ENCODE data around the gene WNT1. TPM values are rescaled to one million over a fixed set of nuclear protein-coding genes. Genes with fewer than 3 reads are reported as not detected.

The WNT1 gene
- polyA plus RNA-seq, 1 donor from 2014 or later: not detected

GRCh38 chr12:49021292-49021915 lies 43.3 kb downstream of the WNT1 start:
- Histone ChIP-seq H3K4me3 (ENCODE audit: low read length) (no peak overlapping the region), H2AFZ (ENCODE audit: low read depth, low read length) (no peak overlapping the region), H3K9me3 (ENCODE audit: low read length) (no peaks in the 10 kb centered on the region), H3K9me2 (ENCODE audit: insufficient read depth, low read length) (no peaks in the 10 kb centered on the region), H3K79me2 (replicated peaks; ENCODE audit: insufficient read depth, low read length) (no peaks in the 10 kb centered on the region), H3K4me2 (ENCODE audit: low read length) (no peak overlapping the region), H3K27ac (ENCODE audit: low read length) (no peak overlapping the region), H3K36me3 (ENCODE audit: insufficient read depth, low read length) (no peaks in the 10 kb centered on the region), H3K9ac (ENCODE audit: low read length) (no peak overlapping the region), H3F3A (ENCODE audit: insufficient read depth, low read length, poor library complexity, severe bottlenecking) (peaks cover 3% of the 10 kb centered on the region), H3K27me3 (ENCODE audit: insufficient read depth, low read depth, low read length) (no peaks in the 10 kb centered on the region), H4K20me1 (ENCODE audit: insufficient read depth) (no peaks in the 10 kb centered on the region)
- no peak for TF ChIP-seq MXI1 (conservative IDR thresholded peaks at IDR 0.05; ENCODE audit: poor library complexity, severe bottlenecking)

- Histone ChIP-seq H3K27me3 (ENCODE audit: insufficient read depth, low read depth, low read length) (no peaks in the 10 kb centered on the region), H3K4me3 (ENCODE audit: low read length) (no peak overlapping the region), H3F3A (ENCODE audit: insufficient read depth, low read length, poor library complexity, severe bottlenecking) (peaks cover under 1% of the 10 kb centered on the region), H2AFZ (ENCODE audit: low read depth, low read length) (no peak overlapping the region), H3K9me2 (ENCODE audit: insufficient read depth, low read length) (no peaks in the 10 kb centered on the region), H3K79me2 (replicated peaks; ENCODE audit: insufficient read depth, low read length) (no peaks in the 10 kb centered on the region), H3K9ac (ENCODE audit: low read length) (no peak overlapping the region), H3K4me2 (ENCODE audit: low read length) (no peak overlapping the region), H4K20me1 (ENCODE audit: insufficient read depth) (no peaks in the 10 kb centered on the region), H3K9me3 (ENCODE audit: low read length) (no peaks in the 10 kb centered on the region), H3K27ac (ENCODE audit: low read length) (no peak overlapping the region), H3K36me3 (ENCODE audit: insufficient read depth, low read length) (no peaks in the 10 kb centered on the region)
- TF ChIP-seq POLR2AphosphoS5 (IDR thresholded peaks at IDR 0.05): no peak
- no peak for TF ChIP-seq TAF1 (IDR thresholded peaks at IDR 0.05; ENCODE audit: low read depth)
- TF ChIP-seq CTCF (IDR thresholded peaks at IDR 0.05; ENCODE audit: poor library complexity, severe bottlenecking): no peak
- no peak for TF ChIP-seq SMC3 (conservative IDR thresholded peaks at IDR 0.05; ENCODE audit: poor library complexity)
- no peak for TF ChIP-seq RAD21 (conservative IDR thresholded peaks at IDR 0.05)
Observed at GRCh38 chr12:49022558-49023178, 44.5 kb downstream of the WNT1 start.

- Histone ChIP-seq H3F3A (ENCODE audit: insufficient read depth, low read length, poor library complexity, severe bottlenecking) (no peaks in the 10 kb centered on the region), H4K20me1 (ENCODE audit: insufficient read depth) (no peaks in the 10 kb centered on the region), H3K9me2 (ENCODE audit: insufficient read depth, low read length) (no peaks in the 10 kb centered on the region), H2AFZ (ENCODE audit: low read depth, low read length) (no peak overlapping the region), H3K36me3 (ENCODE audit: insufficient read depth, low read length) (no peaks in the 10 kb centered on the region), H3K9ac (ENCODE audit: low read length) (no peak overlapping the region), H3K79me2 (replicated peaks; ENCODE audit: insufficient read depth, low read length) (no peaks in the 10 kb centered on the region), H3K4me3 (ENCODE audit: low read length) (no peak overlapping the region), H3K27me3 (ENCODE audit: insufficient read depth, low read depth, low read length) (no peaks in the 10 kb centered on the region), H3K9me3 (ENCODE audit: low read length) (no peaks in the 10 kb centered on the region), H3K4me2 (ENCODE audit: low read length) (no peak overlapping the region), H3K27ac (ENCODE audit: low read length) (no peak overlapping the region)
- TF ChIP-seq TAF1 (IDR thresholded peaks at IDR 0.05; ENCODE audit: low read depth) (no peak), REST (IDR thresholded peaks at IDR 0.05; ENCODE audit: borderline replicate concordance) (no peak), POLR2AphosphoS5 (IDR thresholded peaks at IDR 0.05) (no peak), MXI1 (conservative IDR thresholded peaks at IDR 0.05; ENCODE audit: poor library complexity, severe bottlenecking) (no peak), EZH2 (IDR thresholded peaks at IDR 0.05; ENCODE audit: borderline replicate concordance, insufficient read depth, low read length, poor library complexity, severe bottlenecking) (no peak), RAD21 (conservative IDR thresholded peaks at IDR 0.05) (no peak), SMC3 (conservative IDR thresholded peaks at IDR 0.05; ENCODE audit: poor library complexity) (no peak), EP300 (conservative IDR thresholded peaks at IDR 0.05; ENCODE audit: poor library complexity, severe bottlenecking) (no peak), CTCF (IDR thresholded peaks at IDR 0.05; ENCODE audit: poor library complexity, severe bottlenecking) (no peak)
Observed at GRCh38 chr12:49023812-49024211, 45.7 kb downstream of the WNT1 start.
